Activated B cell treated with CpG ODN at 0.5 μM for 24 hours (primary cell): Measurements from ENCODE around the gene IFNL4. TPM values are rescaled to one million over a fixed set of nuclear protein-coding genes. Genes with fewer than 3 reads are reported as not detected.
"Not testable (repeated sequence)": the region's sequence is repeated elsewhere in the genome, so short reads cannot be mapped to it uniquely, and the experiment has no call there.

Experiments used
- ATAC-seq: fragments of 200-7000 bp; cut with Tn5 transposase; one replicate; pipeline ENCODE4 v1.10.0; 2021; ENCODE audit warnings: low read depth, mild to moderate bottlenecking, moderate library complexity
- CTCF ChIA-PET: fragments of 350-600 bp; sonication (Branson Sonifier 250); formaldehyde crosslinking; loops from one replicate; lab custom pipeline; 2021; ENCODE audit warnings: antibody characterized with exemption; lab: Charles Lee
- POLR2A ChIA-PET: fragments of 350-600 bp; sonication (Branson Sonifier 250); formaldehyde crosslinking; loops from one replicate; lab custom pipeline; 2021; ENCODE audit warnings: antibody characterized with exemption; lab: Charles Lee
- DNase-seq: peaks from one replicate; pipeline ENCODE4 v3.0.0; 2022
- H3K27ac Mint-ChIP-seq: one replicate; pipeline ENCODE4 v1.8.0; 2020; ENCODE audit warnings: mixed read lengths
- H3K27me3 Mint-ChIP-seq: one replicate; pipeline ENCODE4 v1.8.0; 2021; ENCODE audit warnings: mixed read lengths
- H3K36me3 Mint-ChIP-seq: one replicate; pipeline ENCODE4 v1.8.0; 2021; ENCODE audit warnings: low read depth, mixed read lengths
- H3K4me1 Mint-ChIP-seq: one replicate; pipeline ENCODE4 v1.8.0; 2021; ENCODE audit warnings: mixed read lengths
- H3K4me3 Mint-ChIP-seq: one replicate; pipeline ENCODE4 v1.8.0; 2020; ENCODE audit warnings: mild to moderate bottlenecking, mixed read lengths
- H3K9me3 Mint-ChIP-seq: one replicate; pipeline ENCODE4 v1.8.0; 2020; ENCODE audit warnings: mixed read lengths
- intact Hi-C: fragments of 100-400 bp; cut with micrococcal nuclease; formaldehyde crosslinking; loops from one replicate; pipeline ENCODE4 v1.15.1; 2024
- total RNA-seq: library from RNA; stranded (reverse); gene quantifications from 2 replicates; pipeline ENCODE4 v1.2.3, GENCODE V29; 2022
- TF ChIP-seq, protein P1 (sequence below): fragments of 200-600 bp; IDR thresholded peaks from one replicate; pipeline ENCODE4 v1.8.0; 2022; ENCODE audit warnings: antibody characterized with exemption, mild to moderate bottlenecking

Gene IFNL4
- total RNA-seq, 1 donor from 2014 or later = not detected

DNA sequence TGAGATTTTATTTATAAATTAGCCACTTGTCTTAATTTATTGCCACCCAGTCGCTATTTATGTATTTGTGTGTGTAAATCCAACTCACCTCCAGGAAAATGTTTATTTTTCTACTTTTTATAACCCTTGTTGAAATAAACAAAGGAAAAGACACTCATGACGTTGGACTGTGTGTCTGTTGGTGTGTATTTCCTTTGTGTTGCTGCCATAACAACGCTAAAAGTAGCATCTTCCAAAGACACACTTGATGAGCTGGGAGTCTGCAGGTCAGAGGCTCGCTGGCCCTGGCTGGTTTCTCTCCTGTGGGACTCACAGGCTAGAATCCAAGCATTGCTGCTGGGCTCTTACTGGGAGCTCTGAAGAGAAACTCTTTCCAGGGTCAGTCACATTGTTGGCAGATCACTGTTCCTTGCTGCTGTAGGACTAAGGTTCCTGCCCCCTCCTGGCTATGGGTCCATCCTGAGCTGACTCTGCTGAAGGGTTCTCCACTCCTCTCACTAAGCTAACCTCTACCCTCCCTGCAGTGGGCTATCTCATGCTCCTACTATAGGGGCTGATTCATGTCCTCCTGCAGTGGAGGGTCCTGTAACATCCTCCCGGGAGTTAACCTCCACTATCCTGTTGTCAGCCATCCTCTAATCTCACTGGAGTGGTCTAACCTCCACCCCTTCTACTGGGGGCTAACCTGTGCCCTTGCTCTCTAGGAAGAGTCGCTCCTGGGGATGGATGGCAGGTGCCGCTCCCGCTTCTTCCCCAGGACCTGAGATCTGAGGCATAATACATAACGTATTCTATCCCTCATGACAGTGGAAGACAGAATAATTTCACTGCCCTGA lies 21.6 kb upstream of the IFNL4 start:
- intact Hi-C loops = no loop called here
- Mint-ChIP-seq H3K27me3 (peaks cover 22% of the 10 kb centered on the region), H3K4me1 (no peaks in the 10 kb centered on the region), H3K4me3 (no peak overlapping the region), H3K9me3 (no peaks in the 10 kb centered on the region), H3K36me3 (no peaks in the 10 kb centered on the region), H3K27ac (no peak overlapping the region)
- CTCF ChIA-PET = no interaction called here
- no peak for DNase-seq
- no peak for ATAC-seq
- POLR2A ChIA-PET = no interaction called here
- TF ChIP-seq, protein P1, sequence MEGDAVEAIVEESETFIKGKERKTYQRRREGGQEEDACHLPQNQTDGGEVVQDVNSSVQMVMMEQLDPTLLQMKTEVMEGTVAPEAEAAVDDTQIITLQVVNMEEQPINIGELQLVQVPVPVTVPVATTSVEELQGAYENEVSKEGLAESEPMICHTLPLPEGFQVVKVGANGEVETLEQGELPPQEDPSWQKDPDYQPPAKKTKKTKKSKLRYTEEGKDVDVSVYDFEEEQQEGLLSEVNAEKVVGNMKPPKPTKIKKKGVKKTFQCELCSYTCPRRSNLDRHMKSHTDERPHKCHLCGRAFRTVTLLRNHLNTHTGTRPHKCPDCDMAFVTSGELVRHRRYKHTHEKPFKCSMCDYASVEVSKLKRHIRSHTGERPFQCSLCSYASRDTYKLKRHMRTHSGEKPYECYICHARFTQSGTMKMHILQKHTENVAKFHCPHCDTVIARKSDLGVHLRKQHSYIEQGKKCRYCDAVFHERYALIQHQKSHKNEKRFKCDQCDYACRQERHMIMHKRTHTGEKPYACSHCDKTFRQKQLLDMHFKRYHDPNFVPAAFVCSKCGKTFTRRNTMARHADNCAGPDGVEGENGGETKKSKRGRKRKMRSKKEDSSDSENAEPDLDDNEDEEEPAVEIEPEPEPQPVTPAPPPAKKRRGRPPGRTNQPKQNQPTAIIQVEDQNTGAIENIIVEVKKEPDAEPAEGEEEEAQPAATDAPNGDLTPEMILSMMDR = no peak

DNA sequence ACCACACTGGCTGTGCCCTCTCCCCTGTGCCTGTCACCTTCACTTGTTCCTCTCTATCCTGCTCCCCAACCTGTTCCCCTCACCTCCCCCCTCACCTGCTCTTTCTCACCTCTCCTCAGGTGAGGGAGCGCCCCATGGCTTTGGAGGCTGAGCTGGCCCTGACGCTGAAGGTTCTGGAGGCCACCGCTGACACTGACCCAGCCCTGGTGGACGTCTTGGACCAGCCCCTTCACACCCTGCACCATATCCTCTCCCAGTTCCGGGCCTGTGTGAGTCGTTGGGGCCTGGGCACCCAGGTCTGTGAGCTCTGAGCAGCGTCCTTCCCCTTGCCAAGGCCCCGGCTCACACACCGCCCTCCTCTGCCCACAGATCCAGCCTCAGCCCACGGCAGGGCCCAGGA lies 20.7 kb upstream of the IFNL4 start:
- CTCF ChIA-PET, POLR2A ChIA-PET, H3K27ac Mint-ChIP-seq, DNase-seq, ATAC-seq, intact Hi-C loops, H3K4me3 Mint-ChIP-seq, H3K36me3 Mint-ChIP-seq, H3K4me1 Mint-ChIP-seq, H3K9me3 Mint-ChIP-seq: not testable (repeated sequence)
- peaks cover 26% of the 10 kb centered on the region for H3K27me3 Mint-ChIP-seq

DNA sequence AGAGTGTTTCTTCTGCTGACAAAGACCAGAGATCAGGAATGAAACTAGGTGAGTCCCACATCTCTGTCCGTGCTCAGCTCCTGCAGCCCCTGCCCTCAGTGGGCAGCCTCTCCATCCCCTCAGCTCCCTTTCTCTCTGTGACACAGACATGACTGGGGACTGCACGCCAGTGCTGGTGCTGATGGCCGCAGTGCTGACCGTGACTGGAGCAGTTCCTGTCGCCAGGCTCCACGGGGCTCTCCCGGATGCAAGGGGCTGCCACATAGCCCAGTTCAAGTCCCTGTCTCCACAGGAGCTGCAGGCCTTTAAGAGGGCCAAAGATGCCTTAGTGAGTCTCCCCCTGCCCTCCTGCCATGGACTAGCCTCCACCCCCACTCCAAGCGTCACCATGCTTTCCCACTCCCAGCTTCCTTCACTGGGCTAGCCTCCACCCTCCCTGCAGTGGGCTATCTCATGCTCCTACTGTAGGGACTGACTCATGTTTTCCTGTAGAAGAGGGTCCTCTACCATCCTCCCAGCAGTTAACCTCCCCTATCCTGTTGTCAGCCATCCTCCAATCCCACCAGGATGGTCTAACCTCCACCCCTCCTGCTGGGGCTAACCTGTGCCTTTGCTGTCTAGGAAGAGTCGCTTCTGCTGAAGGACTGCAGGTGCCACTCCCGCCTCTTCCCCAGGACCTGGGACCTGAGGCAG lies 20.0 kb upstream of the IFNL4 start:
- H3K27ac Mint-ChIP-seq, CTCF ChIA-PET: not testable (repeated sequence)

DNA sequence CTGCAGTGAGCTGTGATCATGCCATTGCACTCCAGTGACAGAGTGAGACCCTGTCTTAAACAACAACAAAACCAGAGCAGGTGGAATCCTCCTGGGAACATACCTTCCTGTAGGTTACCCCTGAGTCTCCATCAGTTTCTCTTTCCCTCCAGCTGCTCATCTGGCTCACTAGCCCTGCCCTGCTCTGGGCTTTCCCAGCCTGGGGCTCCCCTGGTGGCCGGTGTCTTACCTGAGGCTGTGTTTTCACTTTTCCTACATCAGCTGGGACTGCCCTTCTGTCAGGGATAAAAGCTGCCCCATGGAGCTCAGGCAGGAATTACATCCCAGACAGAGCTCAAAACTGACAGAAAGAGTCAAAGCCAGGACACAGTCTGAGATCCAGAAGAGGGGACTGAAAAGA lies 19.4 kb upstream of the IFNL4 start, which contains the start of gene IFNL2:
Gene IFNL2 (plus strand): TSS at position 312 of the 400 bp plus-strand sequence. CDS start 173 bp downstream, outside the sequence.
- H3K27ac Mint-ChIP-seq, H3K4me3 Mint-ChIP-seq, DNase-seq, ATAC-seq, H3K9me3 Mint-ChIP-seq, H3K4me1 Mint-ChIP-seq, intact Hi-C loops, H3K36me3 Mint-ChIP-seq, CTCF ChIA-PET, POLR2A ChIA-PET: not testable (repeated sequence)
- H3K27me3 Mint-ChIP-seq = peaks cover 33% of the 10 kb centered on the region

More for the DNA sequence above, 20.0 kb upstream of the IFNL4 start:
- H3K9me3 Mint-ChIP-seq, H3K4me3 Mint-ChIP-seq, POLR2A ChIA-PET, H3K4me1 Mint-ChIP-seq, DNase-seq, H3K36me3 Mint-ChIP-seq, ATAC-seq, intact Hi-C loops: not testable (repeated sequence)
- peaks cover 27% of the 10 kb centered on the region for H3K27me3 Mint-ChIP-seq

DNA sequence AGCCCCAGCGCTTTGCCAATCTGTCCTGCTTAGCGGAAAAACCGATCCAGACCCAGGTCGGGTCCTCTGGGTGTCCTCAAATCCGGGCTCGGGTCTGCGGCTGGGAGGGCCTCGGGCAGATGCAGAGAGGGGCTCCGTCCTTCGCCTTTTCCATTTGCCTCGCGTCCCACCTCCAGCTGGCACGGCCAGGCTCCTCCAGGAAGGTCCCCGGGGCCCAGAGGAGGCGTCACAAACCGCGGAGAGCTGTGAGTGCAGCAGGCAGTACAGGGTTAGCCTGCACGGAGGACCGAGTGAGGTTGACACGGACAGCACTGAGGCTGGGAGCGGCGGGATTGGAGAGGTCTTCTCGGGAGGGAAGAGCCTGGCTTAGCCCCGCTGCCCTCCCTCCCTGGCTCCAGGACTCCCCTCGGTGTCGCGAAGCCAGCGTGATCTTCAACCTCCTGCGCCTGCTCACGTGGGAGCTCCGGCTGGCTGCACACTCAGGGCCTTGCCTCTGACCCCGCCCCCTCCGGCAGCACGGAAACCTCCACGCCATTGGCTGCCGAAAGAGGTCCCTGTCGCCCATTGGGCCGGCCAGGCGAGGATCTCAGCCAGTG lies 16.8 kb upstream of the IFNL4 start:
- H3K4me1 Mint-ChIP-seq = no peaks in the 10 kb centered on the region
- TF ChIP-seq, protein P1 = no peak
- no peak overlapping the region for H3K4me3 Mint-ChIP-seq
- POLR2A ChIA-PET = no interaction called here
- H3K27ac Mint-ChIP-seq = no peak overlapping the region
- no peaks in the 10 kb centered on the region for H3K9me3 Mint-ChIP-seq
- H3K36me3 Mint-ChIP-seq = no peaks in the 10 kb centered on the region
- CTCF ChIA-PET = no interaction called here
- ATAC-seq (no peak), DNase-seq (no peak)
- peaks cover 39% of the 10 kb centered on the region for H3K27me3 Mint-ChIP-seq
- intact Hi-C loops = no loop called here

DNA sequence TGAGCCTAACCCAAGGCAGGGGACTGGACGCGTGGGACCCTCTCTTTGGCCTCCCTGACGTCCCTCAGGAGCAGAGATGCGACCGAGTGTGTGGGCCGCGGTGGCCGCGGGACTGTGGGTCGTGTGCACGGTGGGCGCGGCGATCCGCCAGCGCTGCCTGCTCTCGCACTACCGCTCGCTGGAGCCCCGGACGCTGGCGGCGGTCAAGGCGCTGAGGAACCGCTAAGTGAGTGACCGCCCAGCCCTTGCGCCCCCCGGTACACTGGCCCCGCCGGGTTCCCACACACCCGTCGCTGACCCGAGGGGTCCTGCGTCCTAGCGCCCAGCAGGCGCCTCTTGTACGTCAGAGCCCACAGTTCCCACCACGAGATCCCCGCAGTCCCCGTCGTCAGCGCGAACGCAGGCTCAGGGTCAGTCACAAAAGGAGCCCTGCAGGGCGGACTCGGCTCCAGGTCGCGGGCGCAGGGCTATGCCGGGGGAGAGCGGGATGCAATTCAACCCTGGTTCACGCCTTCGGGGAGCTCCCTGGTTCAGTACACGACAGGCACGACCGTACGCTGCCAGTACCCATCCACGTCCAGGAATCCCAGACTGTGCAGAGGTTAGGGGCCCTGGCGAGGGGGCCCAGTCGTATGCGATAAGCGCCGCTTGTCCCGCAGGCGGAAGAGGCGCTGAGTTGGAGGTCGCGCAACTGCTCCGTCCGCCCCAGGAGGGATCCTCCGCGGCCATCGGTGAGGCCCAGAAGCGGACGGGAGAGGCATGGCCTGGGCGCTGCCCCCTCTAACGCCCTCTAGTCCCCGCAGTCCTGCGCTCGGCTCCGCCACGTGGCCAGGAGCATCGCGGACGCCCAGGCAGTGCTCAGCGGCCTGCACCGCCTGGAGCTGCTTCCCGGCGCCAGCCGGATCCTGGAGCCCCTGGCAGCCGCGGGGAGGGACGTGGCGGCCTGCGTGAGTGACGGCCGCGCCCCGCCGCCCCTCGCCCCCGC lies 15.9 kb upstream of the IFNL4 start:
- Mint-ChIP-seq H3K4me1 (no peaks in the 10 kb centered on the region), H3K36me3 (no peaks in the 10 kb centered on the region), H3K27me3 (peaks cover 35% of the 10 kb centered on the region), H3K4me3 (no peak overlapping the region), H3K27ac (no peak overlapping the region), H3K9me3 (no peaks in the 10 kb centered on the region)
- TF ChIP-seq, protein P1 = no peak
- ChIA-PET POLR2A (no interaction called here), CTCF (no interaction called here)
- no peak for DNase-seq
- no peak for ATAC-seq
- intact Hi-C loops = no loop called here
